MCF 10A (cell line): Measurements from ENCODE around the gene LRMDA. TPM values are rescaled to one million over a fixed set of nuclear protein-coding genes. Genes with fewer than 3 reads are reported as not detected.

Experiments
- BruUV-seq: library from RNA; stranded (reverse); fragments of 400-500 nt; replicated peaks from 2 replicates; lab custom pipeline; 2021; lab: Mats Ljungman, UMichigan
- CTCF ChIA-PET: fragments of 300-600 bp; sonication (Branson Sonifier 250); formaldehyde crosslinking; extraction: SDS; loops from one replicate; lab custom pipeline; 2021; ENCODE audit warnings: antibody characterized with exemption, inconsistent platforms; lab: Yijun Ruan, JAX
- POLR2A ChIA-PET: fragments of 300-600, 350-650 bp; sonication (Branson Sonifier 250); formaldehyde crosslinking; extraction: SDS; loops from one replicate; lab custom pipeline; 2020; ENCODE audit warnings: antibody characterized with exemption, inconsistent platforms; lab: Yijun Ruan, JAX
- DNase-seq: peaks from one replicate; pipeline ENCODE4 v3.0.0-alpha.2; 2018; ENCODE audit not compliant: unreplicated experiment
- H3K27ac Mint-ChIP-seq: one replicate; pipeline ENCODE4 v1.8.0; 2022; ENCODE audit warnings: mild to moderate bottlenecking, low read depth, mixed read lengths; ENCODE audit not compliant: unreplicated experiment
- H3K27me3 Mint-ChIP-seq: one replicate; pipeline ENCODE4 v1.8.0; 2022; ENCODE audit warnings: mixed read lengths; ENCODE audit not compliant: insufficient read depth, unreplicated experiment
- H3K36me3 Mint-ChIP-seq: one replicate; pipeline ENCODE4 v1.8.0; 2022; ENCODE audit warnings: mild to moderate bottlenecking, moderate library complexity, mixed read lengths; ENCODE audit not compliant: insufficient read depth, unreplicated experiment
- H3K4me1 Mint-ChIP-seq: one replicate; pipeline ENCODE4 v1.8.0; 2022; ENCODE audit warnings: mixed read lengths; ENCODE audit not compliant: insufficient read depth, unreplicated experiment
- H3K4me3 Mint-ChIP-seq: one replicate; pipeline ENCODE4 v1.8.0; 2022; ENCODE audit warnings: mild to moderate bottlenecking, moderate library complexity, mixed read lengths; ENCODE audit not compliant: unreplicated experiment
- H3K9me3 Mint-ChIP-seq: one replicate; pipeline ENCODE4 v1.8.0; 2022; ENCODE audit warnings: mixed read lengths; ENCODE audit not compliant: unreplicated experiment
- CTCF ChIP-seq: fragments of 200-600 bp; IDR thresholded peaks from one replicate; pipeline ENCODE4 v1.8.0; 2022; ENCODE audit warnings: antibody characterized with exemption, mild to moderate bottlenecking; ENCODE audit not compliant: unreplicated experiment
- intact Hi-C: fragments of 100-400 bp; cut with micrococcal nuclease; formaldehyde crosslinking; loops from 2 replicates; pipeline ENCODE4 v1.14.1; 2022
- total RNA-seq: library from RNA; stranded (reverse); gene quantifications from 2 replicates; pipeline ENCODE4 v1.2.3, GENCODE V29; 2022

LRMDA gene
- total RNA-seq, 1 experiment from 2014 or later, result not detected

DNA sequence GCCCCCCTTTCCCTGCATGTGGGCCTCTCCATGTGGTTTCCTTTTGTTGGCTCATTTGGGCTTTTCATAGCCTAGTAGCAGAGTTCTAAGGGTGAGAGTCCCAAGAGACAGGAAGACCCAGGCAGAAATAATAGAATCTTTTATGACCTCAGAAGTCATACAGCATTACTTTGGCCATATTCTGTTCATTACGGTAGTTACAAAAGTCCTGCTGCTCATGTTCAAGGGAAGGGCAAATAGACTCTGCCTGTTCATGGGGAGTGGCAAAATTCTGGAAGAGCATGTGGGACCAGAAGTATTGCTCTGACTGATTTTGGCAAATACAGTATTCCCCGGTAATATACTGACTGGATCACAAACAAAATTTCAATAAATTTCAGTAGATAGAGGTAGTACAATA is 910.3 kb downstream of the LRMDA start:
- Mint-ChIP-seq H3K27me3 (no peaks in the 10 kb centered on the region), H3K4me3 (no peak overlapping the region)
- CTCF ChIA-PET, result no interaction called here

GRCh38 chr10:76342996-76343395 is 911.6 kb downstream of the LRMDA start:
- no TSS peak for BruUV-seq

More for the DNA sequence above, 910.3 kb downstream of the LRMDA start:
- H3K9me3 Mint-ChIP-seq, result peaks cover 8% of the 10 kb centered on the region
- no peak for TF ChIP-seq CTCF
- H3K36me3 Mint-ChIP-seq, result no peaks in the 10 kb centered on the region
- DNase-seq, result no peak
- no TSS peak for BruUV-seq
- intact Hi-C loops, result no loop called here
- H3K27ac Mint-ChIP-seq, result no peak overlapping the region
- H3K4me1 Mint-ChIP-seq, result peaks cover 7% of the 10 kb centered on the region
- POLR2A ChIA-PET, result no interaction called here

DNA sequence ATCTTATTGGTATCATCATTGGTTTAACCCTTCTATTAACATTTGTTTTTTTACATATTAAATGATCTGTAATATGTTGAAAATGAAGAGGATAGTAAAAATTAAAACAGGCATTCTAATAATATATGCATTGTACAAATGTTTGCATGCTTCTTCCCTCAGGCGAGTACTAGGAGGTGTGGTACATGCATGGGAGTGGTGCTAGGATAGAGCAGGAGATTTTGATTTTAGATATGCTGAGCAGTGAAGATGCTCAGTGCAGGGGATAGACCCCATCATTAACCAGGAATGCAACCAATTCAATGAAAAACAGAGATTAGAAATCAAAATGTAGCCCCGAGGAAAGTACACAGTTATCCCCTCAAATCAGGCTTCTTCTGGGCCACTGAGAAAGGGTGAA is 916.4 kb downstream of the LRMDA start:
- Mint-ChIP-seq H3K36me3 (no peaks in the 10 kb centered on the region), H3K27me3 (no peaks in the 10 kb centered on the region), H3K27ac (no peak overlapping the region), H3K9me3 (no peaks in the 10 kb centered on the region), H3K4me1 (peaks cover 24% of the 10 kb centered on the region), H3K4me3 (no peak overlapping the region)
- BruUV-seq, result no TSS peak
- ChIA-PET CTCF (no interaction called here), POLR2A (no interaction called here)
- no peak for TF ChIP-seq CTCF
- DNase-seq, result no peak
- intact Hi-C loops, result no loop called here

More at GRCh38 chr10:76342996-76343395, 911.6 kb downstream of the LRMDA start:
- no peak for DNase-seq
- no peak overlapping the region for H3K4me3 Mint-ChIP-seq
- H3K36me3 Mint-ChIP-seq, result no peaks in the 10 kb centered on the region
- H3K27me3 Mint-ChIP-seq, result no peaks in the 10 kb centered on the region
- no peaks in the 10 kb centered on the region for H3K9me3 Mint-ChIP-seq
- H3K4me1 Mint-ChIP-seq, result no peaks in the 10 kb centered on the region
- H3K27ac Mint-ChIP-seq, result no peak overlapping the region
- POLR2A ChIA-PET, result no interaction called here
- no peak for TF ChIP-seq CTCF
- CTCF ChIA-PET, result no interaction called here
- intact Hi-C loops, result no loop called here

DNA sequence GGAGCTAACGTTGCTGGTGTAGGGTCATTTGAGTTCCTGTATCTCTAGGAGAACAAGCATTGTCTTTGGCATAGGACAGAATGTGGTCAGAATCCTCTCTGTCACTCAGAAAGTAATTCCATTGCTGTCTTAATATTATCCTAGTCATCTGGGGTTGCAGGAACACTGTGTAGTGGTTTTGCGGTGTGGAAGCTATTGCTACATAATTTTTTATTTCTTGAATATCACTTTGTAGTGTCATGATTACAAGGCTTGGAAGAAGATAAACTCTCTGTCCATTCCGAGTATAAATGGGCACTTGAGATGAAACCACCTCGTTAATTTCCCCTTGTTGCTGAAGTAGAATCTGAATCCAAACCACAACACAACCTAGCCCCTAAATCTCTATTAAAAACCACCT is 919.2 kb downstream of the LRMDA start:
- DNase-seq, result peak; percentile 22
- intact Hi-C loops, result no loop called here
- Mint-ChIP-seq H3K27ac (peak overlapping the region; percentile 47), H3K27me3 (no peaks in the 10 kb centered on the region), H3K4me3 (no peak overlapping the region), H3K4me1 (peaks cover 31% of the 10 kb centered on the region), H3K36me3 (no peaks in the 10 kb centered on the region), H3K9me3 (peaks cover 6% of the 10 kb centered on the region)
- POLR2A ChIA-PET, result interaction anchor here (1.6 kb wide), 1 partner anchor 12 kb away, joined by 3 read pairs; no protein-coding TSS in a partner anchor
- no peak for TF ChIP-seq CTCF
- no TSS peak for BruUV-seq
- CTCF ChIA-PET, result interaction anchor here (0.5 to 1.0 kb wide), 4 partner anchors 11 to 311 kb away, joined by 3 to 4 read pairs (median 3); no protein-coding TSS in a partner anchor
